ENCODE results near the gene NCCRP1.

Gene NCCRP1

GRCh38 chr19:39196860-39197562 is at the start of gene NCCRP1:
Gene NCCRP1 (plus strand): TSS chr19:39196964. CDS start chr19:39196983, 19 bp downstream.
- no peak for DNase-seq

- DNase-seq: no peak
Measured at GRCh38 chr19:39147480-39147879, 49.3 kb upstream of the NCCRP1 start.

- DNase-seq: no peak
Measured at GRCh38 chr19:39148939-39149529, 47.7 kb upstream of the NCCRP1 start.

GRCh38 chr19:39150235-39150634 is 46.5 kb upstream of the NCCRP1 start:
- no peak for DNase-seq

- no peak for DNase-seq
Measured at GRCh38 chr19:39150807-39151600, 45.8 kb upstream of the NCCRP1 start.

- DNase-seq: no peak
Measured at GRCh38 chr19:39152066-39152465, 44.7 kb upstream of the NCCRP1 start.

- no peak for DNase-seq
Measured at GRCh38 chr19:39154100-39154628, 42.6 kb upstream of the NCCRP1 start.

GRCh38 chr19:39154629-39155100 is 42.1 kb upstream of the NCCRP1 start:
- DNase-seq: no peak

GRCh38 chr19:39155114-39155700 is 41.6 kb upstream of the NCCRP1 start:
- no peak for DNase-seq

GRCh38 chr19:39155741-39156140 is 41.0 kb upstream of the NCCRP1 start:
- DNase-seq: no peak

- no peak for DNase-seq
Measured at GRCh38 chr19:39156326-39157230, 40.2 kb upstream of the NCCRP1 start.

- DNase-seq: no peak
Measured at GRCh38 chr19:39157275-39157996, 39.3 kb upstream of the NCCRP1 start.

- DNase-seq: no peak
Measured at GRCh38 chr19:39157997-39158389, 38.8 kb upstream of the NCCRP1 start.

- DNase-seq: no peak
Measured at GRCh38 chr19:39158646-39159260, 38.0 kb upstream of the NCCRP1 start.

- no peak for DNase-seq
Measured at GRCh38 chr19:39160523-39160861, 36.3 kb upstream of the NCCRP1 start.

- DNase-seq: no peak
Measured at GRCh38 chr19:39160889-39161672, 35.7 kb upstream of the NCCRP1 start.

GRCh38 chr19:39162441-39163043 is 34.2 kb upstream of the NCCRP1 start:
- no peak for DNase-seq

- no peak for DNase-seq
Measured at GRCh38 chr19:39163621-39164020, 33.1 kb upstream of the NCCRP1 start.

GRCh38 chr19:39164289-39164688 is 32.5 kb upstream of the NCCRP1 start:
- no peak for DNase-seq

GRCh38 chr19:39165857-39166256 is 30.9 kb upstream of the NCCRP1 start:
- DNase-seq: no peak
